ENCODE data around the gene COTL1.

COTL1 gene

GRCh38 chr16:84613408-84614072 is 4.3 kb downstream of the COTL1 start:
- H3K4me3 ChIP-seq (ENCODE audit: low read depth, low read length) = no peak overlapping the region
- no peak for TF ChIP-seq CTCF (IDR thresholded peaks at IDR 0.05; ENCODE audit: low read depth, low read length)

- TF ChIP-seq CTCF (IDR thresholded peaks at IDR 0.05; ENCODE audit: low read depth, low read length) = no peak
- H3K4me3 ChIP-seq (ENCODE audit: low read depth, low read length) = no peak overlapping the region
These were observed 5.2 kb downstream of the COTL1 start for GRCh38 chr16:84612686-84613085.

GRCh38 chr16:84611041-84611440 is 6.8 kb downstream of the COTL1 start:
- no peak overlapping the region for H3K4me3 ChIP-seq (ENCODE audit: low read depth, low read length)
- TF ChIP-seq CTCF (IDR thresholded peaks at IDR 0.05; ENCODE audit: low read depth, low read length) = no peak

GRCh38 chr16:84610376-84610775 is 7.5 kb downstream of the COTL1 start:
- no peak for TF ChIP-seq CTCF (IDR thresholded peaks at IDR 0.05; ENCODE audit: low read depth, low read length)
- H3K4me3 ChIP-seq (ENCODE audit: low read depth, low read length) = no peak overlapping the region

GRCh38 chr16:84609563-84610177 is 8.2 kb downstream of the COTL1 start:
- TF ChIP-seq CTCF (IDR thresholded peaks at IDR 0.05; ENCODE audit: low read depth, low read length) = no peak
- H3K4me3 ChIP-seq (ENCODE audit: low read depth, low read length) = no peak overlapping the region

GRCh38 chr16:84608282-84608681 is 9.6 kb downstream of the COTL1 start:
- no peak for TF ChIP-seq CTCF (IDR thresholded peaks at IDR 0.05; ENCODE audit: low read depth, low read length)
- no peak overlapping the region for H3K4me3 ChIP-seq (ENCODE audit: low read depth, low read length)

GRCh38 chr16:84607694-84608093 is 10.2 kb downstream of the COTL1 start:
- H3K4me3 ChIP-seq (ENCODE audit: low read depth, low read length) = no peak overlapping the region
- no peak for TF ChIP-seq CTCF (IDR thresholded peaks at IDR 0.05; ENCODE audit: low read depth, low read length)

All from WI38 (cell line).